ENCODE data around the gene UPF1.

DNA sequence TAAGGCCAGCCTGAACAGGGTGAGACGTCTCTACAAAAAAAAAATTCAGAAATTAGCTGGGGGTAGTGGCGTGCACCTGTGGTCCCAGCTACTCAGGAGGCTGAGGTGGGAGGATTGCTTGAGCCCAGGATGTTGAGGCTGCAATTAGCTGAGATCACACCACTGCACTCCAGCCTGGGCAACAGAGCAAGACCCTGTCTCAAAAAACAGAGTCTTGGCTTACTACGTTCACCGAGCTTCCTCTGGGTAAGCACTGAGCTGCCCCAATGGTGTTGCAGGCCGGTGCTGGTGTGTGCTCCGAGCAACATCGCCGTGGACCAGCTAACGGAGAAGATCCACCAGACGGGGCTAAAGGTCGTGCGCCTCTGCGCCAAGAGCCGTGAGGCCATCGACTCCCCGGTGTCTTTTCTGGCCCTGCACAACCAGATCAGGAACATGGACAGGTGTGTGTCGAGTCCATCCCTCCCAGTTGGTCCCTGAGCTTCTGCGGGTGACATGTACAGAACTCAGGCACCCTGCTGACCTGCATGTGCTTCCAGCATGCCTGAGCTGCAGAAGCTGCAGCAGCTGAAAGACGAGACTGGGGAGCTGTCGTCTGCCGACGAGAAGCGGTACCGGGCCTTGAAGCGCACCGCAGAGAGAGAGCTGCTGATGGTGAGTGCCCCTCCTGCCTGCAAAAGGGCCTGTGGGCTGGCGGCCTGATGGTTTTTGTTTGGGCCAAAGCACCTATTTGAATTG lies 24.1 kb downstream of the UPF1 start:
- TF ChIP-seq, protein P1, sequence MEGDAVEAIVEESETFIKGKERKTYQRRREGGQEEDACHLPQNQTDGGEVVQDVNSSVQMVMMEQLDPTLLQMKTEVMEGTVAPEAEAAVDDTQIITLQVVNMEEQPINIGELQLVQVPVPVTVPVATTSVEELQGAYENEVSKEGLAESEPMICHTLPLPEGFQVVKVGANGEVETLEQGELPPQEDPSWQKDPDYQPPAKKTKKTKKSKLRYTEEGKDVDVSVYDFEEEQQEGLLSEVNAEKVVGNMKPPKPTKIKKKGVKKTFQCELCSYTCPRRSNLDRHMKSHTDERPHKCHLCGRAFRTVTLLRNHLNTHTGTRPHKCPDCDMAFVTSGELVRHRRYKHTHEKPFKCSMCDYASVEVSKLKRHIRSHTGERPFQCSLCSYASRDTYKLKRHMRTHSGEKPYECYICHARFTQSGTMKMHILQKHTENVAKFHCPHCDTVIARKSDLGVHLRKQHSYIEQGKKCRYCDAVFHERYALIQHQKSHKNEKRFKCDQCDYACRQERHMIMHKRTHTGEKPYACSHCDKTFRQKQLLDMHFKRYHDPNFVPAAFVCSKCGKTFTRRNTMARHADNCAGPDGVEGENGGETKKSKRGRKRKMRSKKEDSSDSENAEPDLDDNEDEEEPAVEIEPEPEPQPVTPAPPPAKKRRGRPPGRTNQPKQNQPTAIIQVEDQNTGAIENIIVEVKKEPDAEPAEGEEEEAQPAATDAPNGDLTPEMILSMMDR (conservative IDR thresholded peaks at IDR 0.05; ENCODE audit: low read length) = no peak
- no peak for TF ChIP-seq EZH2phosphoT487 (IDR thresholded peaks at IDR 0.05; ENCODE audit: borderline replicate concordance, low read depth, low read length)

Data from OCI-LY7 (cell line).